ENCODE measurements around the gene NFIA.
"Not testable (repeated sequence)": the region's sequence is repeated elsewhere in the genome, so short reads cannot be mapped to it uniquely, and the experiment has no call there.

NFIA gene

DNA sequence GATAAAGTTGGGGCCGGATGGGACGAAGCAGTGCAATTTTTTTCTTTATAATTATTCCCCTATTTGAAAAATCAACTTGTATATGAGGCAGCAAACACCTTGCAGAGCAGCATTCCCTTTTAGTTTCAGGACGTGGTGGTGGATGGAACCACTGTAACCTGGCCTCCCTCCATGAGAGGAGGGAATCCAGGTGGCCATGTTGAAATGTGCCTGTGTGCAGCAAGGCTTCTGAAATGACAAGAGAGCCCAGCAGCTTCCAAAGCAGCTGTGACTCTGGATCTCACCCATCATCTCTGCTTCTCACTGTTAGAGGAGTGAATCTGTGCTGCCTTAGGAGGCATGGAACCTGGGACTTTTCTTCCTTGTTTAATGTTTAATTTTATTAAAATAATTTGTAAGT is 42.3 kb downstream of the NFIA start:
- no peak overlapping the region for H3K4ac ChIP-seq (ENCODE audit: low read depth, low read length)
- H2BK12ac ChIP-seq (ENCODE audit: low read length), result no peak overlapping the region
- no peaks in the 10 kb centered on the region for H3K79me2 ChIP-seq (ENCODE audit: control insufficient read depth, insufficient read depth, low read length, poor library complexity)
- no peak overlapping the region for H3K4me2 ChIP-seq (ENCODE audit: low read length)
- no peaks in the 10 kb centered on the region for H3K4me1 ChIP-seq (ENCODE audit: control insufficient read depth in 1 of 2, insufficient read depth in 2 of 2, low read length in 2 of 2)
- H2BK120ac ChIP-seq (ENCODE audit: insufficient read depth, low read length, poor library complexity), result no peak overlapping the region
- no peak overlapping the region for H4K91ac ChIP-seq (ENCODE audit: low read depth, low read length)
- H3K9me3 ChIP-seq (ENCODE audit: insufficient read depth, low read depth, low read length), result no peaks in the 10 kb centered on the region
- H3K23ac ChIP-seq (ENCODE audit: low read length), result no peak overlapping the region
- no peak overlapping the region for H3K18ac ChIP-seq (ENCODE audit: low read length)
- H3K4me3 ChIP-seq (ENCODE audit: low read depth, low read length), result no peak overlapping the region
- WGBS (ENCODE audit: extremely low coverage, insufficient coverage, insufficient read length), result no CpG with 5 or more reads among the region's 3 CpGs
- no peak overlapping the region for H2AK5ac ChIP-seq (ENCODE audit: low read length)
- H2BK5ac ChIP-seq (ENCODE audit: low read depth, low read length, poor library complexity), result no peak overlapping the region
- no peaks in the 10 kb centered on the region for H3K36me3 ChIP-seq (ENCODE audit: control insufficient read depth in 1 of 2, insufficient read depth in 2 of 2, low read length in 2 of 2)
- peak; percentile 50 to 63 for DNase-seq
- H3K27ac ChIP-seq (ENCODE audit: low read depth, low read length), result no peak overlapping the region
- no peaks in the 10 kb centered on the region for H3K27me3 ChIP-seq (ENCODE audit: insufficient read depth, low read length)
- no peak overlapping the region for H3K9ac ChIP-seq (ENCODE audit: low read length)
- no peak overlapping the region for H2AFZ ChIP-seq (ENCODE audit: insufficient read depth, low read length, poor library complexity)
- no peak overlapping the region for H4K12ac ChIP-seq (ENCODE audit: low read depth, low read length)
- H3K79me1 ChIP-seq (ENCODE audit: low read length), result no peaks in the 10 kb centered on the region
- H4K8ac ChIP-seq (ENCODE audit: low read depth, low read length), result no peak overlapping the region
- no peak overlapping the region for H3K14ac ChIP-seq (ENCODE audit: low read length)

DNA sequence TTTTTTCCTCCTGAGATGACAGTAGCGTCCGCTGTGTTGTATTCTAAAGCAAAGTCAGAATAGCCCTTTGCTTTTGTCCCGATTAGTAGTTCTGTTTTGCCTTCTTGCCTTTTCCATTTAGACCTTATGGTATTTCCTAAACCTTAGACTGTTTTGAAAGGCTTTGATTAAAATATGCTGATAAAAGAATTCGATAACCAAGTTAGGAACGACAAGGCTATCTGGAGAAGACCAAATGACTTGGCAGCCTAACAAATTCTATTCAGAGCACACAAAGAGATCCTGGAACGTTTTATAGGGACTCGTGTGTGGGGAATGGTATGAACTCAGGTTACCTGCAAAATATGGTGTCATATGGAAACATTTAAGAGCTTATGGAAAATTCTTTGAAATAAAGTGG is 42.9 kb downstream of the NFIA start:
- Histone ChIP-seq H3K4me1 (ENCODE audit: control insufficient read depth in 1 of 2, insufficient read depth in 2 of 2, low read length in 2 of 2) (no peaks in the 10 kb centered on the region), H3K79me1 (ENCODE audit: low read length) (no peaks in the 10 kb centered on the region), H3K9ac (ENCODE audit: low read length) (no peak overlapping the region), H3K36me3 (ENCODE audit: control insufficient read depth in 1 of 2, insufficient read depth in 2 of 2, low read length in 2 of 2) (no peaks in the 10 kb centered on the region), H3K4me2 (ENCODE audit: low read length) (no peak overlapping the region), H3K27ac (ENCODE audit: low read depth, low read length) (no peak overlapping the region), H3K9me3 (ENCODE audit: insufficient read depth, low read depth, low read length) (no peaks in the 10 kb centered on the region), H3K79me2 (ENCODE audit: control insufficient read depth, insufficient read depth, low read length, poor library complexity) (no peaks in the 10 kb centered on the region), H4K91ac (ENCODE audit: low read depth, low read length) (no peak overlapping the region), H2AFZ (ENCODE audit: insufficient read depth, low read length, poor library complexity) (no peak overlapping the region), H3K27me3 (ENCODE audit: insufficient read depth, low read length) (no peaks in the 10 kb centered on the region), H3K4me3 (ENCODE audit: low read depth, low read length) (no peak overlapping the region), H2BK12ac (ENCODE audit: low read length) (no peak overlapping the region), H3K23ac (ENCODE audit: low read length) (no peak overlapping the region), H2AK5ac (ENCODE audit: low read length) (no peak overlapping the region), H2BK120ac (ENCODE audit: insufficient read depth, low read length, poor library complexity) (no peak overlapping the region), H2BK5ac (ENCODE audit: low read depth, low read length, poor library complexity) (no peak overlapping the region), H3K18ac (ENCODE audit: low read length) (no peak overlapping the region), H3K4ac (ENCODE audit: low read depth, low read length) (no peak overlapping the region), H3K14ac (ENCODE audit: low read length) (no peak overlapping the region), H4K12ac (ENCODE audit: low read depth, low read length) (no peak overlapping the region), H4K8ac (ENCODE audit: low read depth, low read length) (no peak overlapping the region)
- DNase-seq, result no peak
- no CpG with 5 or more reads among the region's 7 CpGs for WGBS (ENCODE audit: extremely low coverage, insufficient coverage, insufficient read length)

DNA sequence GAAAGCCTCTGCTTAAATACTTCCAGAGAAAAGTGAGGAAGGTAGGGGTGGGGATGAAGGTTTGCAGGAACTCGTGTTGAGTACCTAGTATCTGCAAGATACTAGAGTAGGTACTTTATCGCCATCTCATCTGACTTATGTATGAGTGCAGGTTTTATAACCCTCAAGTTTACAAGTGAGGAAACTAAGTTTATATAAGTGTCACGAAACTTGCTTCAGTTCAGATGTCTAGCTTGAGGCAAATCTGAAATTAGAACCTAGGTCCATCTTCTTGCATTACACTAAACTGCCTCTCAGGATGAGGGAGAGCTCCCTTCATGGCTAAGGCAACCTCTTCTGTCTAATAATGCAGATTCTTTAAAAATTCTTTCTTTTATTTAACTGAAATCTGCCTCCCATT is 43.5 kb downstream of the NFIA start:
- no peak overlapping the region for H3K18ac ChIP-seq (ENCODE audit: low read length)
- no CpG with 5 or more reads among the region's 3 CpGs for WGBS (ENCODE audit: extremely low coverage, insufficient coverage, insufficient read length)
- H2BK120ac ChIP-seq (ENCODE audit: insufficient read depth, low read length, poor library complexity), result no peak overlapping the region
- H3K79me1 ChIP-seq (ENCODE audit: low read length), result no peaks in the 10 kb centered on the region
- H3K9me3 ChIP-seq (ENCODE audit: insufficient read depth, low read depth, low read length), result no peaks in the 10 kb centered on the region
- H4K8ac ChIP-seq (ENCODE audit: low read depth, low read length), result no peak overlapping the region
- H4K91ac ChIP-seq (ENCODE audit: low read depth, low read length), result no peak overlapping the region
- H2BK5ac ChIP-seq (ENCODE audit: low read depth, low read length, poor library complexity), result no peak overlapping the region
- no peak for DNase-seq
- H2AFZ ChIP-seq (ENCODE audit: insufficient read depth, low read length, poor library complexity), result no peak overlapping the region
- H2AK5ac ChIP-seq (ENCODE audit: low read length), result no peak overlapping the region
- no peak overlapping the region for H4K12ac ChIP-seq (ENCODE audit: low read depth, low read length)
- no peak overlapping the region for H3K14ac ChIP-seq (ENCODE audit: low read length)
- no peak overlapping the region for H3K4me3 ChIP-seq (ENCODE audit: low read depth, low read length)
- H3K27ac ChIP-seq (ENCODE audit: low read depth, low read length), result no peak overlapping the region
- no peaks in the 10 kb centered on the region for H3K4me1 ChIP-seq (ENCODE audit: control insufficient read depth in 1 of 2, insufficient read depth in 2 of 2, low read length in 2 of 2)
- no peak overlapping the region for H3K9ac ChIP-seq (ENCODE audit: low read length)
- no peaks in the 10 kb centered on the region for H3K36me3 ChIP-seq (ENCODE audit: control insufficient read depth in 1 of 2, insufficient read depth in 2 of 2, low read length in 2 of 2)
- no peak overlapping the region for H3K23ac ChIP-seq (ENCODE audit: low read length)
- no peaks in the 10 kb centered on the region for H3K27me3 ChIP-seq (ENCODE audit: insufficient read depth, low read length)
- H3K79me2 ChIP-seq (ENCODE audit: control insufficient read depth, insufficient read depth, low read length, poor library complexity), result no peaks in the 10 kb centered on the region
- H3K4me2 ChIP-seq (ENCODE audit: low read length), result no peak overlapping the region
- no peak overlapping the region for H2BK12ac ChIP-seq (ENCODE audit: low read length)
- H3K4ac ChIP-seq (ENCODE audit: low read depth, low read length), result no peak overlapping the region

DNA sequence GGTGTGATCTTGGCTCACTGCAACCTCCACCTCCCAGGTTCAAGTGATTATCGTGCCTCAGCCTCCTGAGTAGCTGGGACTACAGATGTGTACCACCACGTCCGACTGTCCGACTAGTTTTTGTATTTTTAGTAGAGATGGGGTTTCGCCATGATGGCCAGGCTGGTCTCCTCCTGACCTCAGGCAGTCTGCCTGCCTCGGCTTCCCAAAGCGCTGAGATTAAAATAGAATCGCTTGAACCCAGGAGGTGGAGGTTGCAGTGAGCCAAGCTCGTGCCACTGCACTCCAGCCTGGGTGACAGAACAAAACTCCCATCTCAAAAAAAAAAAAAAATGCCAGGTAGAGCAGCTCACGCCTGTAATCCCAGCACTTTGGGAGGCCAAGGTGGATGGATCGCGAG is 44.5 kb downstream of the NFIA start:
- not testable (repeated sequence) for H2AK5ac ChIP-seq (ENCODE audit: low read length); H3K4me2 ChIP-seq (ENCODE audit: low read length)

More for the DNA sequence above, 44.5 kb downstream of the NFIA start:
- H3K79me2 ChIP-seq (ENCODE audit: control insufficient read depth, insufficient read depth, low read length, poor library complexity); H3K27me3 ChIP-seq (ENCODE audit: insufficient read depth, low read length); H2AFZ ChIP-seq (ENCODE audit: insufficient read depth, low read length, poor library complexity); H3K18ac ChIP-seq (ENCODE audit: low read length); H2BK12ac ChIP-seq (ENCODE audit: low read length); H3K9ac ChIP-seq (ENCODE audit: low read length); H4K91ac ChIP-seq (ENCODE audit: low read depth, low read length); DNase-seq; H3K36me3 ChIP-seq (ENCODE audit: control insufficient read depth in 1 of 2, insufficient read depth in 2 of 2, low read length in 2 of 2); H3K23ac ChIP-seq (ENCODE audit: low read length); H3K4me1 ChIP-seq (ENCODE audit: control insufficient read depth in 1 of 2, insufficient read depth in 2 of 2, low read length in 2 of 2); H3K79me1 ChIP-seq (ENCODE audit: low read length); H3K14ac ChIP-seq (ENCODE audit: low read length); H4K12ac ChIP-seq (ENCODE audit: low read depth, low read length); H3K4me3 ChIP-seq (ENCODE audit: low read depth, low read length); H2BK120ac ChIP-seq (ENCODE audit: insufficient read depth, low read length, poor library complexity); H2BK5ac ChIP-seq (ENCODE audit: low read depth, low read length, poor library complexity); H3K9me3 ChIP-seq (ENCODE audit: insufficient read depth, low read depth, low read length); H3K27ac ChIP-seq (ENCODE audit: low read depth, low read length); H4K8ac ChIP-seq (ENCODE audit: low read depth, low read length); H3K4ac ChIP-seq (ENCODE audit: low read depth, low read length): not testable (repeated sequence)
- no CpG with 5 or more reads among the region's 12 CpGs for WGBS (ENCODE audit: extremely low coverage, insufficient coverage, insufficient read length)

Measured in trophoblast cell (in vitro differentiated cells and primary cell).